ENCODE results near the gene CDKN2C. TPM values are rescaled to one million over a fixed set of nuclear protein-coding genes. Genes with fewer than 3 reads are reported as not detected.

Gene CDKN2C
- 2.9 and 3.5 TPM in 2 replicates for total RNA-seq
- long read RNA-seq, result 0 reads

DNA sequence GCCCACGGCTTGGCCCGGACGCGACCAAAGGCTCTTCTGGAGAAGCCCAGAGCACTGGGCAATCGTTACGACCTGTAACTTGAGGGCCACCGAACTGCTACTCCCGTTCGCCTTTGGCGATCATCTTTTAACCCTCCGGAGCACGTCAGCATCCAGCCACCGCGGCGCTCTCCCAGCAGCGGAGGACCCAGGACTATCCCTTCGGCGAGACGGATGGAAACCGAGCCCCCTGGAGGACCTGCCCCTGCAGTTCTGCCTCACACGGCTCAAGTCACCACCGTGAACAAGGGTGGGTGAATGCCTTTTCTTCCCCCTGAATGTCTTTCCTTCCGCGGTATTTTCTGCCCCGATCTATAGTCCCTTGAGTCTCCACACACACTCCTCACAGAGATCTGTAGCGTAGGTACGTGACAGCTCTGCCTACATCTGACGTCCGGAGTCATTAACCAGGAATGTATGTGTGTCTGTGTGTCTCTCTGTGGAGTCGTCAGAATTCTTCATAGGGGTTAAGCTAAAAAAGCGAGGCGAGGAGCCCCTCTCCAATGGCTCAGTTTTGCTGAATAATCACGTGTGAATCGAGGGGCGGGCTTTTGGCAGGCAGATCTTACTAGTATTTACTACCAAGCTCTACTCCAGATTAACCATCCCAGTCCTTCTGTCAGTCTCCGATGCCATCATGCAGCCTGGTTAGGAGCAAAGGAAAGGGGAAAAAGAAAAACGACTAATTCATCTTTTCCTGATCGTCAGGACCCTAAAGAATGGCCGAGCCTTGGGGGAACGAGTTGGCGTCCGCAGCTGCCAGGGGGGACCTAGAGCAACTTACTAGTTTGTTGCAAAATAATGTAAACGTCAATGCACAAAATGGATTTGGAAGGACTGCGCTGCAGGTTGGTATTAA is at the start of gene CDKN2C:
CDKN2C (plus strand) TSS at position 635 of the 898 bp plus-strand sequence; CDS start at position 759, 124 bp downstream.
- H3K4me1 Mint-ChIP-seq, result peaks cover 14% of the 10 kb centered on the region
- peak; percentile 38 for DNase-seq (ENCODE audit: low read depth, low spot score)
- H3K27me3 Mint-ChIP-seq (ENCODE audit: low read depth), result peaks cover 92% of the 10 kb centered on the region
- no peaks in the 10 kb centered on the region for H3K9me3 Mint-ChIP-seq
- H3K4me3 Mint-ChIP-seq, result peak within 1 kb of the TSS; percentile 93
- no peaks in the 10 kb centered on the region for H3K36me3 Mint-ChIP-seq (ENCODE audit: low read depth)
- TF ChIP-seq CTCF (conservative IDR thresholded peaks at IDR 0.05), result peak; percentile 23
- H3K27ac Mint-ChIP-seq (ENCODE audit: unreplicated experiment), result no peak within 1 kb of the TSS

GRCh38 chr1:50920409-50920808 is 49.6 kb upstream of the CDKN2C start:
- no peaks in the 10 kb centered on the region for H3K4me1 Mint-ChIP-seq

GRCh38 chr1:50921029-50921428 is 49.0 kb upstream of the CDKN2C start:
- no peak overlapping the region for H3K27ac Mint-ChIP-seq (ENCODE audit: unreplicated experiment)
- DNase-seq (ENCODE audit: low read depth, low spot score), result no peak
- no peak for TF ChIP-seq CTCF (conservative IDR thresholded peaks at IDR 0.05)

More at GRCh38 chr1:50920409-50920808, 49.6 kb upstream of the CDKN2C start:
- no peak for DNase-seq (ENCODE audit: low read depth, low spot score)
- Mint-ChIP-seq H3K9me3 (peaks cover 13% of the 10 kb centered on the region), H3K27ac (ENCODE audit: unreplicated experiment) (no peak overlapping the region), H3K4me3 (no peak overlapping the region), H3K27me3 (ENCODE audit: low read depth) (no peaks in the 10 kb centered on the region), H3K36me3 (ENCODE audit: low read depth) (peaks cover 35% of the 10 kb centered on the region)
- no peak for TF ChIP-seq CTCF (conservative IDR thresholded peaks at IDR 0.05)

GRCh38 chr1:50923564-50923963 is 46.5 kb upstream of the CDKN2C start:
- TF ChIP-seq CTCF (conservative IDR thresholded peaks at IDR 0.05), result no peak
- no peaks in the 10 kb centered on the region for H3K4me1 Mint-ChIP-seq
- no peak overlapping the region for H3K4me3 Mint-ChIP-seq
- no peak for DNase-seq (ENCODE audit: low read depth, low spot score)
- H3K36me3 Mint-ChIP-seq (ENCODE audit: low read depth), result peaks cover 40% of the 10 kb centered on the region
- peaks cover 17% of the 10 kb centered on the region for H3K9me3 Mint-ChIP-seq
- H3K27me3 Mint-ChIP-seq (ENCODE audit: low read depth), result no peaks in the 10 kb centered on the region
- H3K27ac Mint-ChIP-seq (ENCODE audit: unreplicated experiment), result no peak overlapping the region

More at GRCh38 chr1:50921029-50921428, 49.0 kb upstream of the CDKN2C start:
- Mint-ChIP-seq H3K4me3 (no peak overlapping the region), H3K9me3 (peaks cover 17% of the 10 kb centered on the region), H3K4me1 (no peaks in the 10 kb centered on the region), H3K36me3 (ENCODE audit: low read depth) (peaks cover 41% of the 10 kb centered on the region), H3K27me3 (ENCODE audit: low read depth) (no peaks in the 10 kb centered on the region)

DNA sequence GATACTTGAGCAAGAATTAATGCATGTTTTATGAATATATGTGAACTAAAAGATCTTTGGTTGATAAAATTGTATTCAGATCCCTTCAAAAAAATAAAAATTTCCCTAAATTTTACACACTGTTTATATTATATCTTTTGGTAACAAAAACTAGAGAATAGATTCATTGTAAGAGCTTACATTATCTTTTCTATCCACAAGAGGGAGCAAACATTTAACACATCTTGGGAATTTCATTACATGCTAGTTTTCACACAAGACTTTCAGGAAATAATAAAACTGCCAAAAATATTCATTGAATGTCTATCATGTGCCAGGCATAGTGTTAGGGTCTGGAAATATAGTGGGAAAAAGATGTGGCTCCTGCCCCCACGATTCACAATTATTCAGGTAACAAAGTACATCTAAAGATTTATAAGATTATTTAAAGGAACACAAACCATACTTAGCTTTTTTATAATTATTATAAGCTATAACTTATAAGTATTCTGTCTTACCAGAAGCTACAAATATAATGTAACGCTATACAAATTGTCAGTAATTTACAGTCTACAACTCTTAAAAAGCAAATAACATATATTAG is 40.6 kb upstream of the CDKN2C start:
- H3K4me1 Mint-ChIP-seq, result no peaks in the 10 kb centered on the region
- H3K27me3 Mint-ChIP-seq (ENCODE audit: low read depth), result no peaks in the 10 kb centered on the region
- peaks cover 7% of the 10 kb centered on the region for H3K9me3 Mint-ChIP-seq
- peaks cover 13% of the 10 kb centered on the region for H3K36me3 Mint-ChIP-seq (ENCODE audit: low read depth)
- no peak for DNase-seq (ENCODE audit: low read depth, low spot score)
- H3K27ac Mint-ChIP-seq (ENCODE audit: unreplicated experiment), result no peak overlapping the region
- H3K4me3 Mint-ChIP-seq, result no peak overlapping the region
- TF ChIP-seq CTCF (conservative IDR thresholded peaks at IDR 0.05), result peak; percentile 73

Measured in neural crest cell (in vitro differentiated cells).